HG03558 (cell line): ENCODE measurements around the gene UBE2O.

ENCODE experiments used
- ATAC-seq: cut with Tn5 transposase; IDR thresholded peaks from one replicate; pipeline ENCODE4 v1.9.1; 2021; ENCODE audit warnings: moderate number of reproducible peaks; ENCODE audit not compliant: unreplicated experiment; ENCODE audit errors: extremely low read depth

Gene UBE2O

DNA sequence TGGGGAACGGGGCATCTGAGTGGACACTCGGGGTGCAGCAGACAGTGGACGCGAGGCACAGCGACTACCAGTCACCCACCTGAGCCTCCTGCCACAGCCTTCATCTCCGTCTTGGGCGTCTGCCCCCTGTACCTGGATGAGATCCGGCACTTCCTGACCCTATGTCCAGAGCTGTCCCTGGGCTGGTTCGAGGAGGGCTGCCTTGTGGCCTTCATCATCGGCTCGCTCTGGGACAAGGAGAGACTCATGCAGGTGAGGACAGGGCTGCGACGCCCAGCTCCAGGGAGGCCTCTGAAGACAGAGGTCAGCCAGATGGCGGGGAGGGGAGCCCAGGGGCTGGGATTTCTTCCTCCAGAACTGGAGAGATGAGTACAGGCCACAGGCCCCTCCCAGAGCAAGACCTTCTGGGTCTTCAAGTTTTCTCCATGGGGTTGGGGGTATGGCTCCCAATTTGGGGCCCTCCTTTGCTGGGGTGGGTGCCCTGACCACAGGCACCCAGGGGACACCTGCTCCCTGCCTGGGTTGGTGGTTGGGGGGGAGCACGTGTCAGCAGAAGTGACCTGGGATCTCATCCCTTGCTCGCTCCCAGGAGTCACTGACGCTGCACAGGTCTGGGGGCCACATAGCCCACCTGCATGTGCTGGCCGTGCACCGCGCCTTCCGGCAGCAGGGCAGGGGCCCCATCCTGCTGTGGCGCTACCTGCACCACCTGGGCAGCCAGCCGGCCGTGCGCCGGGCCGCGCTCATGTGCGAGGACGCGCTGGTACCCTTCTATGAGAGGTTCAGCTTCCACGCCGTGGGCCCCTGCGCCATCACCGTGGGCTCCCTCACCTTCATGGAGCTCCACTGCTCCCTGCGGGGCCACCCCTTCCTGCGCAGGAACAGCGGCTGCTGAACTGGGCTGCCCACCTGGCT lies 16.4 kb upstream of the UBE2O start:
- ATAC-seq = no peak

DNA sequence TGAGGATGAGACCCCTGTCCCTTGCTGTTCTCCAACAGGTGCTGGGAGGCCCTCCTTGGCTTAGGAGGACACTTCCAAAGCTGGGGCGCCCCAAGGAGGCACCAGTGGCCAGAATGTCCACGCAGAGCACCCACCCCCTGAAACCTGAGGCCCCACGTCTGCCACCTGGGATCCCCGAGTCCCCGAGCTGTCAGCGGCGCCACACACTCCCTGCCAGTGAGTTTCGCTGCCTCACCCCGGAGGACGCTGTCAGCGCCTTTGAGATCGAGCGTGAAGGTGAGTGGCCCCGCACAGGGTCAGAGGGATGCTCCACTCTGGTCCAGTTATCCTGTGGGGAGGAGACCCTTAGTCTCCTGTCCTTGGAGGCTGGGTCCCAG lies 15.7 kb upstream of the UBE2O start:
- no peak for ATAC-seq

DNA sequence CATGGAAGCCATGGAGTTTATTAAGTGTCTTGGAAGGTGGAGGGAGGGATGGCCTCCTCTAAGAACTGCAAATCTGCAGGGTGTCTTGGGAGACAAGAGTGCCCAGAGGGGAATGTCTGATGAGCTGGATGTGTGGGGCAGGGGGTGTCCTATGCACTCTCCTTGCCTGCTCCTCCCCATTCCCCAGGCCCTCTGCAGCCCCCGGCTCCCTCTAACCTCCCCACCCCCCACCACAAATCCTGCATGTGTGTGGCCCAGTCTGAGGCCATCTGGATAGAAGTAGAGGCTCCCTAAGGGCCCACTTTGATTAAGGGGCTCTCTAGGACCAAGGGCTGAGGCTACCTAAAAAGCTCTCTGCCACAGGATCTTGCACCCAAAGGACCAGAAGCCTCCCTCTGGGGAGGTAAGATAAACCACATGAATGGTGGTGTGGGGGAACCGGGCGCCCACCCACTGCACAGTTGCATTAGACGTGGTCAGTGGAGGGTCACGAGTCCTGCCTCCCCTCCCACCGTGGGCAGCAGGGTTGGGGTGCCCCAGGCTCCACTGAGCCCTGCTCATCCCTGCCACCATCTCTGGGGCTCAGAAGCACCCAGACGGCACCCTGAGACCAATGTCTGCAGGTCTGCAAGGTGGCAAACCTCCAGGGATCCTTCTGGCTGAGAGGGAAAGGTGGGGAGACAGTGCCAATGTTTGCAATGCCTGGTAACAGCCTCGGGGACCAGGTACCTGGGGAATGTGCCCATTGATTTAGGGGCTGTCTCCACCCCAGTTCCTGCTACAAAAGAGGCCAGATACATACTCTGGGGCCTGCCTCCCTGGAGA lies 15.1 kb upstream of the UBE2O start:
- ATAC-seq = no peak

DNA sequence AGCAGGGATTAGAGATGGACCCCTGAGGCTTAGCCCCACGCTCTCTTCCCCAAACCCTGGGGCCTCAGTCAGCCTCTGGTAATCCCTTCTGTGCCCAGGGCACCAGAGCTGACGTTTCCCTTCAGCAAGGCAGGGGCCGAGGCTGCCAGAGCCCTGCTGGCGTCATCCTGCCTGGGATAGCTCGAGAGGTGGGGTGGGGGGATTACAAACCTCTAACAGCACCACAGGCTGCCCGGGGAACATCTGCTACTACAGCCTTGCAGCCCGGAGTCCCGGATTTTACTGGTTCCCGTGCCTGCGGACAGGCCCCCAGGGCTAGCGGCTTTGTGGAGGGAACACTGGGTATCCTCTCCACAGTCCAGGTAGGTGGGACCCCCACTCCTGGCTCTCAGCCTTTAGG lies 14.4 kb upstream of the UBE2O start, which contains the start of gene AANAT:
Gene AANAT (plus strand): TSS at position 238 of the 400 bp plus-strand sequence. CDS start 1,144 bp downstream, outside the sequence.
- ATAC-seq = no peak

DNA sequence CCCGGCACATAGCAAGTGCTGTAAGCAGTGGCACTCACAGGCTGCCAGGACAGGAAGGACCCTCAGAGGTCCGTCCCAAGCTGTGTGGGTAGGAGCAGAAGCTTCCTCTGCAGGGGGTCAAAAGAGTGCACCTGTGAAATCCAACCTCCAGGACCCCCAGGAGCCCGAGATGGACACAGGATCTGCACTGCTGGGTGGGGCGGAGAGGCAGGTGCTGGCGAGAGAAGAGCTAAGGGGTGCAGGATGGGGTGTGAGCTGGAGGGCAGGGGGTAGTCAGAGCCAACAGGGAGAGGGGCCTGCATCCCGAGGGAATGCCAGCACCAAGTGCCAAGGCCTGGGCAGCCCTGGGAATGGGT lies 13.8 kb upstream of the UBE2O start:
- ATAC-seq = no peak

DNA sequence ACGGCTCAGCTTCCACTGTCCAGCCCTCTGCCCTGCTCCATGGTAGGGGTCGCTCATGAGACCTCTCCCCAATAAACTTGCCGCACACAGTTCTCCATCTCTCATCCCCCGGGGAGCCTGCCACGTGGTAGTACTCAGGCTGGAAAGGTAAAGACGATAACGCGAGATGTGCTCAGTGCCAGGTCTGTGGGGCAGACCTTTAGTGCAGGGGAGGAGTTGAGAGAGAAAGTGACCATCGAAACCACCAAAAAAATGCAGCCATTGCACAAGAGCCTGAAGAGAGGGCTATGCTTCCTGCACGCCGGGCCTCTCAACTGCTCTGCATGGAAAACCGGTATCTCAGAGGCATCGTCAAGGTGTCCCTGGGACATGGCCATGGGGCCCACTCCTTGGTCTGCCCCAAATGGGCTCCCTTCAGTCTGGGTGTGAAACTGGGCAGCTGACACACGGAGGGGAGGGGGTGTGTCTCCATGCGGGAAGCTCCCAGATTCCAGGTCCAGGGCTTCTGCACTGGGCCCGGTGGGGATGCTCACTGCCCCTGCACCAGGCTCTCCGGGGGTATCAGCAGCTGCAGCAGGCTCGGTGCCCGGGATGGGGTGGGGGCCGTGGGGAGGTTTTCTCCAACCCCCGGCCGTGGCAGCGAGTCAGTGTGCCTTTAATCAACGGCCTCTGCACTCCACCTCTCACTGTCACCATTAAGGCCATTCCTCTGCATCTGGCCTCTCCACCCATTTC lies 9.8 kb upstream of the UBE2O start:
- no peak for ATAC-seq

DNA sequence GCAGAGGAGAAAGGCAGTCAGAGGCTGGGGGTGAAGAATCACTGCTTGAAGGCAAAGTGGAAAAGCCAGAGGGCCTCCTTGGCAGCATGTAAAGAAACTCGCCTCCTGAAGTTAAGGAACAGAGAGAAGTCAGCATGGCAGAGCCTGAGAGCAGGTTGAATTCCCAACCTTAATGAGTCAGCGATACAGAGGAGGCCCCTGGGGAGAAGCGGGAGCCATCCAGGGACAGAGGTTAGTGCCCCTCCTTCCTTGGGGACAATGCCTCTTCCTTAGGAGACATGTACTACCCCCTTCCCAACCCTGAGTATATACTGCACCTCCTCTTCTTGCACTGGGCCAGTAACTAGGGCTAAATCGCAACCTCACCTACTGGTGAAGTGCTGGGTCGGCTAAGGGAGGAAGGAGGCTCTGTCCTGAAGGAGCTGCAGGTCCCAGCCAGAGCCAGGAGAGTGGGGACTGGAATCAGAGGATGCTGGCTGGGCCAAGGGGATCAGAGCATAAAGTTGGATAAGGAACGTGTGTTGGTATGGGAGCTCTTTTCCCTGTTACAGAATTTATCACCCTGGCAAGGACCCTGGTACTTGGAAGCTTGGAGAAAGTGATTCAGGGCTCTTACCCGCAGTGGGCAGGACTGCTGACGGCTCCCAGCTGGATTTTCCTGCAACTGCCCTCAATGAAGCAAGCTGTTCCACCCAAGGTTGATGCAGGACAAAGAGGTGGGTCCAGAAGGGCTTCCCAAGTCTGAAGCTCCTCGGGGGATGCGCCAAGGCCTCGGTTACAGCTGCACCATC lies 9.0 kb upstream of the UBE2O start:
- ATAC-seq = no peak

DNA sequence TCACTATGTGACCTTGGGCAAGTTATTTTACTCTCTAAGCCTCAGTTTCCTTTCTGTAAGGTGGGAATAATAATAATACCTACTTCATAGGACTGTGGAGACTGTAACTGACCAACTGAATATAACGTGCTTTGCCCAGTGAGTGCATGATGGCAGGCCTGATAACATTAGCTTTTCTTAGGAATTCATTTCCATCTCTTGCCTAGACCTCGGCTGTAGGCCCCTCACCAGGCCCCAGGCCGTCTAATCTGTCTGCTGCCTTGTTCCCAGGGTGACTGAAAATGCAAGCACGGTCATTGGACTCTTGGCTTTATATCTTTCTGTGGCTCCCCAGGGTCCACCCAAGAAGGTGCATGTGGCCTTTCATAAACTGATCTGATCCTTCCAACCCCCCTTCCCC lies 6.7 kb upstream of the UBE2O start:
- no peak for ATAC-seq

DNA sequence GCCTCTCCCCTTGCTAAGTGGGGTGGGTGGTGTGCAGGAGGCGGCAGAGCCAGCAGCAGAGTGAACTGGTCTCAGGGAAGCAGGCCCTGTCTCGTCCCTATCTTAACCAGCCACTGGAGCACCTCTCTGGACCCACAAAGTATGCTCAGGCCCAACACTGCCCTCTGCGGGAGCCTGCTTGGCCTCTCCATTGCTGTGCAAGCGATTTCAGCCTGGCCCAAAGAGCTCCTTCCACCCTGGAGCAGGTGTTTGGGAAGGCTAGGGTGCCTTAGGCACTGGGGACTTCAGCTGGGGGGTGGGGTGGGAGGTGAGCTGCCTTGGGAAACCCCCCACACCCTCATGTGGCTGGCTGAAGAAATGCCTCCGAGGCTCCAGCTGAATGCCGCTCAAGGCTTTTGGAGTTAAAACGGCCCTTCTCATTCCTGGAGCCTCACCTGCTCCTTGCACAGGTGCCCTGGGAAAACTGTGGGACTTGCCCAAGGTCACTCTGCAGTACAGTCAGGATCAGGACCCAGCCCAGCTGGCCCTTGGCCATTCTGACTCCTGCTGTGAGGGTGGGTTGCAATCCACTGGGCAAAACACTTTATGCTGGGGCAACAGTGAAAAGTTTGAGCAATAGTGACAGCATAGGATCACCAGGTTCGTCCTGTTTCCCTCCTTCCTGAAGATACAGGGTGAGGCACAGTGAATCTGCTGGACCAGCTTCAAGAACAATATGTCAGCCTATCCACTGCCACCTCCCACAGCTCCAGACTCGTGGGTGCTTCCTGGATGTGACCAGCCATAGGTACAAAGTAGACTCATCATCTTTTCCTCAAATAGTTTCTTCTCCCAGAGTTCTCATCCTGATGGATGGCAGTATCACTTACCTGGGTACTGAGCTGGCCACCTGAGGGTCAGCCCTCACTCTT lies 5.9 kb upstream of the UBE2O start:
- ATAC-seq = no peak

DNA sequence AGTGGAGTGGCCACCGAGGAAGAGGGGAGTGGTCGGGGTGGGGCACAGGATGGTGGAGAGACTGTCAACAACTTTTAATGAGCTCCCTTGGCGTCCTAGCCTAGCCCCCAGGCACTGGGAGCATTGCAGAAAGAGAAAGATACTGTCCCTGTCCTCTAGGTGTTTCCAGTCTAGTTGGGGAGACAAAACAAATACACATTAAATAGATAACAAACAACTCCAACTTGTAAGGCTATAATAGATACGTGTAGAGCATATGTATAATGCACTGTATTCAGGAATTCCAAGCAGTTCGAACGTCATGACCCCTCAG lies 435 bp upstream of the UBE2O start:
- no peak for ATAC-seq

DNA sequence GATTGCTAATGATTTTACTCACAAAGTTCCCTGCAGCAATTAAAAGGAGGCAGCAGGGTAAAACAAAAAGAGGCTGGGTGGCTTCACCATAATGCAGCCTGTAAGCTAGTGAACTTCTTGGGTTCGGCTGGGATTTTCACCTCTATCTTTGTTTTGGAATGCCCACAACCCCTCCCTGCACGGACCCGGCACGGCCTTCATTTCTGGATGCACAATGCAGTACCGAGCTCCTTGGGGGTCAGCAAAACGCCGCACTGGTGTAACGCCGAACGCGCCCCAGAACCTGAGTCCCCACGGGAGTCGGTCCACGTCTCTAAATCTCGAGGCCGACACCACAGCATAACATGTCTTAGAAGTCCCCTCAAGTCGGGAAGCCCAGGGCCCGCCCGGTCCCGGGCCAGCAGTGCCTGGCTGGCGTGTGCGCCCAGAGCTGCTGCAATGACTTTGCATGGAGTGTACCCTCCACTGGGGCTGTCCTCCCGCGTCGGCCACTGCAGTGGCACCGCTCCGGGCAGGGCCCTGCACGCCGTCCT lies 759 bp downstream of the UBE2O start:
- no peak for ATAC-seq

DNA sequence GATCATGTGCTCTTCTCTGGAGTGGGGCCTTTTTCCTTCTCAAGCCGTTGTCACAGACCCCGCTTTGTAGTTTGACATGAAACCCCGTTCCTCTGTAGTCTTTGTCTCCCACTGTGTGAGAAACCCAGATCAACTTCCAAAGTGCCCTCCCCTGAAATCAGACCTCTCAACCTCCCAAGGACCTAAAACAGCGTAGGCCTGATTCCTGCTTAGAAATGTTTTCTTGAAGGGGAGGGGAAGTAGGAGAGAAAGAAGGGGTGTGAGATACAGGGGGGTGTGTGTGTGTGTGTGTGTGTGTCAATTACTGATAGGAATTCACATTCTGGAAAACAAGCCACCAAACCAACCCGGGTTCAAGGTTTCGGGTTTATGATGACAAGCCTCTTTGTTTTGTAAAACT lies 1.4 kb downstream of the UBE2O start:
- no peak for ATAC-seq

DNA sequence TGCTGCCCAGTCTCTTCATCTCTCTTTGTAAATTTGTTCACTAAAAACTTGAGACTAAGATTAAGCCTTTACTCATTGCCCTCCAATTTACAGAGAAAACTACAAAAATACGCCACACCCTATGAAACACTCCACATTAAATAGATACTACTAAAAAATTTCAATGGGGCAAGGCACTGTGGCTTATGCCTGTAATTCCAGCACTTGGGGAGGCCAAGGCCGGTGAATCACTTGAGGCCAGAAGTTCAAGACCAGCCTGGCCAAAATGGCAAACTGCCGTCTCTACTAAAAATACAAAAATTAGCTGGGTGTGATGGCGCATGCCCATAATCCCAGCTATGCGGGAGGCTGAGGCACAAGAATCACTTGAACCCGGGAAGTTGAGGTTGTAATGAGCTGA lies 3.8 kb downstream of the UBE2O start:
- no peak for ATAC-seq

DNA sequence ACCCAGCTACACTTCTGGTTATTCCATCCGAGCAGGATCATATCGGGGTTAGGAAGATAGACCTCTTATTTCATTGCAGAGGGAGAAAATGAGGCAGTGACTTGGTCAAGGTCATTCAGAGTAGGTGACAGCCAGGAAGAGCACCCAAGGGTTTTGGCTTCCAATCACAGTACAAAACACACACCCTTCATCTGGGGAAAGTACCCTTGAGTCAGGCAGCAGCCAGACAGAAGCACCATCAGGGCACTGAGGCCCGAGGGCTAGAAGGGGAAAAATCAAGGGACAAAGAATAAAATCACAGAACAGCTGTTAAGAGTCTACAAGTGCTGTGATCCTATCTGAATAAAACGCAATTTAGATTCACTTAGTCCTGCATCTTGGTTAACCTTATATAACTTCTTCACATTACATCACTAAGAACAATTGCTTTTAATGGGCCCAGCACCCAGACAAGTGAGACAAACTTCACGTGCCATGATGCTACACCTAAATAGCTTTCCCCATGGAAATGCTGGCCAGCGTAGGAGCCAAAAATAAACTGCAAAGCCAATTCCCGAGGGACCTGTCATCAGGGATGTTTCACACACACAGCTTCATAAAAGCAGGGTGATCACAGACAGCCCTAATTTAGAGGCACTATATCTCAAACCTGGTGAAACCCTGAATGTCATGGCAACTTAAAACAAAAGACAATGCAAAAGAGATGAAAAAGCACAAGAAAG lies 4.9 kb downstream of the UBE2O start:
- ATAC-seq = no peak

DNA sequence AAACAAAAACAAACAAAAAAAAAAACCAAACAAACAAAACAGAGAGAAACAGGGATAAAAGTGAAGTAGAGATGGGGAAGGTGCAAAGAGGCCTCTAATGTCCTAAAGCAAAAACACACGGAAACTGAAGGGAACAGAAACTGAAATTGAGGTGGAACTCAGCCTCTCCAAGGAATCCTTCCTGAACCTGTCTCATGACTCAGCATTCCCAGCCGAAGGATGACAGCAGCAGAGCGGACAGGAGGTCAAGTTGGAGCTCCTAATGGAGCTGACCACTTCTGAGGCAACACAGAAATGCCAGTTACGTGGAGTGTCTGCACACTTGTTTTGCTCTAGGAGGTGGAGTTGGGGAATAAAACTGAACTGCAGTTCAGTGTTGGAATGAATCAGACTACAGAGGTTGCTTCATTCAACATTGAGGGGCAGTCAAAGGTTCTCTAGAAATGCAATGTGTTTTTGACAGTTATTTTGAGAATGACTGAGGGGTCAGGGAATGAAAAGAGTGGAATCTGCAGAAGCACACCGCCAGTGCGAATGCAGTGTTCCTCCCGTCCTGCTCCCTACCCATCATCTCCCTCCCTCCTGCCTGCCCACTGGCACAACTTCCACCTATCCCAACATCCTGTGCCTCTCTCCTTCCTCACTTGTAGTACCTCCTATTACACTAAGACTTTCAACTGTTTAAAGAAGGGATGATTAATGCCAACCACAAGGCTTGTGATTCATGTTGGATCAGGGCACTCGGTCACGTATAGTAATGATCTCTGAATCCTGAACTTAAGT lies 6.3 kb downstream of the UBE2O start:
- ATAC-seq = no peak

DNA sequence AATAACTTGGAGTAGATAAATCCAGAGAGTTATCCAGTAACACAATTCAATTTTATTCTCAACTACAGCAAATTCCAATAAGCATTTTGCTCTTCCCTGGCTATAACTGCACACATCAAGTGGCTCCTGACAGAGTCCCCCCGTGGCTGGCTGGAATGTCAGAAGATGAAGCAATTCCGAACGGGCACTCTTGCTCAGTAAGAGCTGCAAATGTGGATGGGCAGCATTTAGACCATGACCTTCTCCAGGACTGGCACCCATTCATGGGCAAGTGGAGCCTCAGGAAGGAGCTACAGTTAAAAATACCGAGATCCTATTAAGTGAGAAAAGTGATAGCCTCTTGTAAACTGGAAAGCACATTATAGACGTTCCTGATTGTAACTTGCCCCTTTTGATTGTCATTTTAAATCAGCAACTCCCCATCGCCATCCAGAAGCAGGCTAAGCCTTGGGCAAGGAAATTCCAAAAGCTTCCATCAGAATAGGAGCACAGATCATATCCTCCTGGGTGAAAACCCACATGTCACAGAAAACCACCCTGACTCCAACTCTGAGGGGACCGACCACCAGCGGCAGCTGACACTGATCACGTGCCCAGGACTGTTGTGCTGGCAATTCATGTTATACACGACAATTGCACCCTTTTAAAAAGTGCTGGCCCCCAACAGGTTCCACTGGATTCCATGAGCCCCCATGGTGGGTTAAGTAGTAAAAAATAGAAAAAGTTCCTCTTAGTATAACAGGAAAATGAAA lies 7.1 kb downstream of the UBE2O start:
- no peak for ATAC-seq
